ENCODE data around the gene NTNG1.

- TF ChIP-seq POLR2AphosphoS5 (IDR thresholded peaks at IDR 0.05; ENCODE audit: low read depth) (no peak), CTCF (IDR thresholded peaks at IDR 0.05; ENCODE audit: insufficient read depth, low read length) (no peak), REST (IDR thresholded peaks at IDR 0.05; ENCODE audit: insufficient replicate concordance, low read depth) (no peak)
Measured at GRCh38 chr1:107401704-107402103, 260.9 kb downstream of the NTNG1 start.
